ENCODE measurements around the gene PBX2. TPM values are rescaled to one million over a fixed set of nuclear protein-coding genes. Genes with fewer than 3 reads are reported as not detected.
A peak's percentile ranks its signal among the peaks of the same experiment; 100 is the strongest.

Gene PBX2
- total RNA-seq, 1 donor: 35.4 TPM

DNA sequence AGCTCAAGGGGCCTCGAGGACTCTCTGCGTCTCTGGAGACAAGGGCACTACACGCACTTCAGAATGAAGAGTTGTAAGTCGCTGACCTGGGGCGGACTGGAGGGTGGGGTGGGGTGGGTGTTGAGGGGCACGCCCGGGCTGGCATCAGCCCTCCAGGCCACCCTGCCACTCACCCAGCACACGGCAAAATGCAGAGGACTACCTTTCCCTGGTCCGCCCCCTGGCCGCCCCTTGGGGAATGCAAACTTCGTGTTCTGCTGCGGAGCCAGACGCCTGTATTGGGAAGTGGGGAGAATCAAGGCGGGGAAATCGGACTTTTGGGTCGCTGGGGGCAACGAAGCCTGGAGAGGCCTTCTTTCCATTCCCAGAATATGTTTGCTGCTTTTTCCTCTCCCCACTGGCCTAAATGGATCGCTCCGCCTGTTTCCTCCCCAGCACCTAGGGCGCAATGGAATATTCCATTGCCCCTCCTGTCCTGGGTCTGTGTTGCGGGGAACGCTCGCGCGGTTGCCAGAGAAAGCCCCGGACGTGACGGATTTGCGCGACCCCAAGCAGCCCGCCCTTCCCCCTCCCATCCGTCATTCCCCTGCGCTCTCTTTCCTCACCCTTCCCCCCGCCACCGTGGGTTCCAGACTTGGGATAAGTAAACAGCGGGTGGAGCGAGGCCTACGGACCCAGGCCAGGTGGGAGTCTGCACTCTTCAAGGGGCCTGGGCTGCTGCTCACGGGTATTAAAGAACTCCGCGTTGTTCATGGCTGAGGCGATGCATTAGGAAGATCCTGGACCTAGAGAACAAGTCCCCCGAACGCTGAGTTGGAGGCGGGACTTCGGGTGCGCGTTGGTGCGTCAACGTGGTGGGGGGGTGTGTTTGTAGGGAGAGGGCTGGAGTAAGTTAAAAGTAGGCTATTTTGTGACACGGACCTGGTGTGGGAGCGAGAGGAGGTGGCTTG, 36.2 kb downstream of the PBX2 start, which contains the start of gene PPT2:
PPT2 (plus strand) TSS at position 578 of the 950 bp plus-strand sequence. CDS start 454 bp downstream, outside the sequence.
- TF ChIP-seq, protein P1, sequence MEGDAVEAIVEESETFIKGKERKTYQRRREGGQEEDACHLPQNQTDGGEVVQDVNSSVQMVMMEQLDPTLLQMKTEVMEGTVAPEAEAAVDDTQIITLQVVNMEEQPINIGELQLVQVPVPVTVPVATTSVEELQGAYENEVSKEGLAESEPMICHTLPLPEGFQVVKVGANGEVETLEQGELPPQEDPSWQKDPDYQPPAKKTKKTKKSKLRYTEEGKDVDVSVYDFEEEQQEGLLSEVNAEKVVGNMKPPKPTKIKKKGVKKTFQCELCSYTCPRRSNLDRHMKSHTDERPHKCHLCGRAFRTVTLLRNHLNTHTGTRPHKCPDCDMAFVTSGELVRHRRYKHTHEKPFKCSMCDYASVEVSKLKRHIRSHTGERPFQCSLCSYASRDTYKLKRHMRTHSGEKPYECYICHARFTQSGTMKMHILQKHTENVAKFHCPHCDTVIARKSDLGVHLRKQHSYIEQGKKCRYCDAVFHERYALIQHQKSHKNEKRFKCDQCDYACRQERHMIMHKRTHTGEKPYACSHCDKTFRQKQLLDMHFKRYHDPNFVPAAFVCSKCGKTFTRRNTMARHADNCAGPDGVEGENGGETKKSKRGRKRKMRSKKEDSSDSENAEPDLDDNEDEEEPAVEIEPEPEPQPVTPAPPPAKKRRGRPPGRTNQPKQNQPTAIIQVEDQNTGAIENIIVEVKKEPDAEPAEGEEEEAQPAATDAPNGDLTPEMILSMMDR (IDR thresholded peaks at IDR 0.05; ENCODE audit: insufficient read depth, low read depth, low read length): peak; percentile 47
- H3K4me3 ChIP-seq (ENCODE audit: low read depth, low read length): peak within 1 kb of the TSS; percentile 75
- peak; percentile 97 for DNase-seq (ENCODE audit: low read depth)

DNA sequence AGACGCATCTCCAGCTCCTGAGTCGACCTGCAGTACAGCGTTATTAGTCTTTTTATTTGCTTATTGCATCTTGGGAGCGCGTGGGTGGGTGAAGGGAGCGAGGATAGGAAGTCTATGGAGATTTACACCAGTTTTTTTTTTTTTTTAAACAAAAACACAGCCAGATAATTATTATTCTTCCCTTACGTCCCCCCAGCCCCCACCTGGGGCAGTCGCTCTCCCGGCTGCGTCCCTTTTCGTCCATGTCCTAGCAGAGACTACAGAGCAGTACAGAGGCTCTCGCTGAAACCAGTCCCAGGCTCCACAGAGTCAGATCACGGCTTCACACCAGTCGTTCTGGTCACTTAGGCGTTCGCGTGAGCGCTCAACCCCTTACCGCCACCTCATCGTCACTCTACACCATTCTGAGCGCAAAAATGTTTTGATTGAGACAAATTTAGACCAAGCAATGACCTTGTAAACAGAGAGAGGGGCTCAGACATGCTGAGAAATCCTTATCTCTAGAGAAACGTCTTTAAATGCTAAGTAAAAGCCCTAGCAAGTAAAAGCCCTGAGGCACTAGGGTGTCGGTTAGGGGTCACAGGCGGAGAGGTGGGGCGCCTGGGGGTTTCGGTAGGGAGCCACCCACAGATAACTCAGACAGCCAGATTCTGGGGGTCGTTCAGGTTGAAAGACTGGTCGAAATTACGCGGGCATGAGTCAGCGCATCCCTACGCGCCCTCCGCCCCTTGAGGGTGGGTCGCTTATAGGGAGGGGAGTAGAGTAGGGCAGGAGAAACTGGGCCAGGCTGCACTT, 37.0 kb downstream of the PBX2 start:
- peak; percentile 67 for DNase-seq (ENCODE audit: low read depth)
- TF ChIP-seq, protein P1 (IDR thresholded peaks at IDR 0.05; ENCODE audit: insufficient read depth, low read depth, low read length): no peak
- H3K4me3 ChIP-seq (ENCODE audit: low read depth, low read length): peak overlapping the region; percentile 75

DNA sequence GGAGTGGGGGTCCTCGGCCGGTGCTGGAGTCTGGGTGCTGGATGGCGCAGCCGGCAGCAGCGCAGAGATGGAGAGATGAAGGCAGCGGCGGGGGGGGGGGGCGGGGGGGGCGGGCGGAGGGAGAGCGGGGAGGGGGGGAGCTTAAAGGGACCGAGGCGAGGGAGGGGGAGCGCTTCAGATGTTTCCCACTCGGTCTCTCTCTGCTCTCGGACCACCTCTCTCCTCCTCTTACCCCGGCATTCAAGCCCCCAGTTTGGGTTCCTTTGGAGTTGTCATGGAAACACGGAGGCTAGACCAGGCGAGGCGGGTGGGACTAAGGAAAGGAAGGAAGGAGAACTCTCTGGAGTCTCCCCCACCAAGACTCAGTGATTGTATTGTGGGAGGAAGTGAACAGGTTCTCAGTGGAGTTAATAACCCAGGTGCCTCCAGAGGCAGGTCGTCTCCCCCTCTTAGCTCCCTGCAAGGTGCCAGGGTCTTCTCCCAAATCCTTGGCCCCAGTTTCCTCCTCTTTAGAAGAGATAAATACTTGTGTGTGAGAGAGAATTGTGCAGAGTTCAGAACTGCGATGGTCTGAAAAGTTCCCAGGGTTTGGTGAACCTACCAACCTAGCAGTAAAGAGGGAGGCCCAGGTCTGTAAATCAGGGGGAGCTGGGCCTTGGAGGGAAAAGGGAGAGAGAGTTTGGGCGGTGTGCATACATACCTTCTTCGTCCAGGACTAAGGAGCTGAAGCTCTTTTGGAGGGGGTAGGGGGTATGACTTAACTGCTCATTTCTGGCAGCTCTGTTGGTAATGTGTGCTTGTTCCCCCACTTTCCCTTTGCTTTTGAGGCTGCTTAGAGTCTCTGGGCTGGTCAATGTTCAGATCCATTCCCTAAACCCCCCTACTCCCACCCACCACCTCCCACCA, 37.9 kb downstream of the PBX2 start, which contains the start of gene PRRT1:
PRRT1 (minus strand) TSS at position 77 of the 906 bp plus-strand sequence. CDS start 112 bp downstream, outside the sequence.
- TF ChIP-seq, protein P1 (IDR thresholded peaks at IDR 0.05; ENCODE audit: insufficient read depth, low read depth, low read length): no peak
- peak within 1 kb of the TSS; percentile 75 for H3K4me3 ChIP-seq (ENCODE audit: low read depth, low read length)
- DNase-seq (ENCODE audit: low read depth): no peak

DNA sequence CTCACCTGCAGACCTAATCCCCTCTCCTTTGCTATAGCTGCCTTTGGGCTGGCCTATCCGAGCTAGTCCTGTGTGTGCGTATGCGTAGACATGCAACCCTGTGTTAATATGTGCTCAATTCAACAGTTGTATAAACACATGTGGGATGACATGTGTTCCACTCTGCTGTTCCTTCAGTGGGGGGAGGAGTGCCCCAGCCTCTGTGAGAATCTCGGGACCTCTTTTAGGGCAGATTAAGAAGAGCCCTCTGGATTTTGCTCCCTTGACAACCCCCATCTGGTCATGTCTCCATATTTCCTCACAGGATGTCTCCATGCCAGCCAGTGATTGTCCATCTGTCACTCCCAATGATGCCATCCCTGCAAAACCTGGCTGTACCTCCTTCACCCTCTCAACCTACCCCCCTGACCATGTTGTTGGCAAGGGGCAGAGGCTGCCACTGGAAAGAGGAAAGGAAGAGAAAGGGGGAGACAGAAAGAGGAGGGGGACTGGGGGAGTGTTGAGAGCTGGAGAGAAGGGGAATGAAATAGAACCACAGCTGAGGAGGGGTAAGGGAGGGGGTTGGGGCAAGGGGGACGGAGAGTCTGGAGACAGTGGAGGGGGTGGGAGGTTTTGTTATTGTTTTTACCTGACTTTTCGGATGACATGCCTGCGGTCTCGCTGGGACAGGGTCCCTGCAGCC, 38.7 kb downstream of the PBX2 start:
- no peak for DNase-seq (ENCODE audit: low read depth)
- TF ChIP-seq, protein P1 (IDR thresholded peaks at IDR 0.05; ENCODE audit: insufficient read depth, low read depth, low read length): no peak
- peak overlapping the region; percentile 75 for H3K4me3 ChIP-seq (ENCODE audit: low read depth, low read length)

DNA sequence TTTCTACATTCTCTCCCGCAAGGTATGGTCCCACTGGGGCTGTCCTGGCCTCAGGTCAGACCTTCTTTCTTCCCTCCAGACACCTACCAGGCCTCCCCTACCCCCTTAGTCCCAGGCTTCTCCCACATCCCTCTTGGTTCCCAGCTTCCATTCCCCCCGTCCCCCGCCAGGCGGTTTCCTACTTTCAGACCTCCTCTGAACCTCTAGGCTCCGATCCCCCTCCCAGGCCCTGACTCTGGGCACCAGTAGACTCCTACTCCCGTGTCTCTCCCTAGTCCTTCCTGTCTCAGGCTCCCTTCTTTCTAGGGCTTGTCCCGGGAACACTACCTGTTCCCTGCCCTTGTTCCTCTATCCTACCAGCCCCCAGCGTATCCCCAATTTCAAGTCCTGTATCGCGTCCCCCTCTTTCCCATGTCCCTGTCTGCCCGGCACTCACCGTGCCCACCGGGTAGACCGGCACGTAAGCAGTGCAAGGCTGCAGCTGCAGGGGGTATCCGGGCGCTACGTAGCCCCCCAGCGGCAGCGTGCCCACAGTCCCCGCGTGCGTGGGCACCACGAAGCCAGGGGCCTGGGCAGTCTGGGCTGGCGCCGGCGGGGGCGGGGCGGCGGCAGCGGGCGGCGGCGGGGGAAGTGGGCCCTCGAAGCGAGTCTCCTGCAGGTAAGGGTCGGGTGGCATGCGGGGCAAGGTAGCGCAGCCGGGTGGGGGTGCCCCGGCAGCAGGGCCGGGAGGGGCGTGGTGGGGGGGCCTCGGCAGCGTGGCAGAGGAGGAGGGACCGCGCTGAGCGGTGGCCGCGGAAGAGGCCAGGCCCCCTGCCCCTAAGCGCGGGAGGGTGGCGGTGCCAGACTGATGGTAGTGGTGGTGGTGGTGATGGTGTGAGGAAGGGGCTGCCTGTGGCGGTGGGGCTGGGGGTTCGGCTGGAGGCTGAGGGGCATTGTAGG, 39.8 kb downstream of the PBX2 start:
- DNase-seq (ENCODE audit: low read depth): no peak
- TF ChIP-seq, protein P1 (IDR thresholded peaks at IDR 0.05; ENCODE audit: insufficient read depth, low read depth, low read length): no peak
- peak overlapping the region; percentile 75 for H3K4me3 ChIP-seq (ENCODE audit: low read depth, low read length)
